B cell (primary cell): Measurements from ENCODE around the gene ZBTB48. TPM values are rescaled to one million over a fixed set of nuclear protein-coding genes. Genes with fewer than 3 reads are reported as not detected.
A peak's percentile ranks its signal among the peaks of the same experiment; 100 is the strongest.

ENCODE experiments used
- ATAC-seq: fragments of 200-7000 bp; cut with Tn5 transposase; one replicate; pipeline ENCODE4 v1.10.0; 2021; ENCODE audit warnings: low read depth, mild to moderate bottlenecking, moderate number of reproducible peaks, moderate library complexity
- CTCF ChIA-PET: fragments of 350-600 bp; sonication (Branson Sonifier 250); formaldehyde crosslinking; loops from one replicate; lab custom pipeline; 2021; ENCODE audit warnings: antibody characterized with exemption, inconsistent platforms; lab: Charles Lee
- POLR2A ChIA-PET: fragments of 350-600 bp; sonication (Branson Sonifier 250); formaldehyde crosslinking; loops from one replicate; lab custom pipeline; 2021; ENCODE audit warnings: antibody characterized with exemption; lab: Charles Lee
- DNase-seq: peaks from one replicate; pipeline ENCODE4 v3.0.0; 2013
- H2AFZ ChIP-seq: 2 replicates; pipeline ENCODE4 v1.6.1; 2012; ENCODE audit warnings: mild to moderate bottlenecking, low read depth, low read length; ENCODE audit not compliant: insufficient read depth, poor library complexity, severe bottlenecking
- H3K27ac ChIP-seq, 2 donors: 1 replicate in 1 of 2; 2 replicates in 1 of 2; pipeline ENCODE4 v1.5.1; 2012 to 2013; ENCODE audit warnings: low read length in 2 of 2, mild to moderate bottlenecking in 2 of 2, moderate library complexity in 1 of 2
- H3K27me3 ChIP-seq, 4 experiments: fragments of 200-600 bp in 1 of 4; sonication (generic) in 1 of 4; replicated peaks in 1 of 4; 1 replicate in 2 of 4; 2 replicates in 2 of 4; pipeline versions ENCODE4 v1.6.1 to v1.7.0; 2013 to 2016; ENCODE audit warnings: low read length in 3 of 4, mild to moderate bottlenecking in 2 of 4, mixed read lengths in 1 of 4, moderate library complexity in 1 of 4; ENCODE audit not compliant: insufficient read depth in 4 of 4, control insufficient read depth in 3 of 4; ENCODE audit errors: control extremely low read depth in 1 of 4
- H3K36me3 ChIP-seq, 2 experiments: replicated peaks in 1 of 2; 1 replicate in 1 of 2; 2 replicates in 1 of 2; pipeline versions ENCODE4 v1.6.1 to v1.7.1; 2013; ENCODE audit warnings: low read length in 1 of 2; ENCODE audit not compliant: insufficient read depth in 2 of 2, control insufficient read depth in 1 of 2; ENCODE audit errors: control extremely low read depth in 1 of 2, extremely low read depth in 1 of 2
- H3K4me1 ChIP-seq, 2 donors: fragments of 200-600 bp in 1 of 2; sonication (generic) in 1 of 2; 1 replicate in 1 of 2; 2 replicates in 1 of 2; pipeline versions ENCODE4 v1.5.1 to v1.6.1; 2013 to 2017; ENCODE audit warnings: low read length in 2 of 2; ENCODE audit not compliant: control insufficient read depth in 2 of 2, insufficient read depth in 2 of 2
- H3K4me2 ChIP-seq: replicated peaks from 2 replicates; pipeline ENCODE3; 2012; ENCODE audit warnings: mild to moderate bottlenecking, low read depth, low read length; ENCODE audit not compliant: poor library complexity, severe bottlenecking
- H3K4me3 ChIP-seq, 5 experiments: fragments of 200-600 bp in 1 of 5; sonication (generic) in 1 of 5; 1 replicate in 3 of 5; 2 replicates in 2 of 5; pipeline versions ENCODE4 v1.5.1 to v1.7.0; 2011 to 2016; ENCODE audit warnings: low read length in 4 of 5, mild to moderate bottlenecking in 4 of 5, low read depth in 2 of 5, control low read depth in 1 of 5, moderate library complexity in 1 of 5; ENCODE audit not compliant: insufficient read depth in 1 of 5; ENCODE audit errors: control extremely low read depth in 1 of 5, extremely low read depth in 1 of 5
- H3K79me2 ChIP-seq: fragments of 200-600 bp; sonication (generic); one replicate; pipeline ENCODE4 v1.6.0; 2016; ENCODE audit warnings: low read length; ENCODE audit not compliant: control insufficient read depth, insufficient read depth
- H3K9ac ChIP-seq: fragments of 200-600 bp; sonication (generic); 2 replicates; pipeline ENCODE4 v1.6.1; 2017; ENCODE audit warnings: mild to moderate bottlenecking, low read length, moderate library complexity
- H3K9me3 ChIP-seq, 3 donors: one replicate each; pipeline versions ENCODE4 v1.6.1 to v1.7.1; 2013; ENCODE audit warnings: low read length in 2 of 3; ENCODE audit not compliant: control insufficient read depth in 2 of 3, insufficient read depth in 1 of 3; ENCODE audit errors: control extremely low read depth in 1 of 3
- H4K20me1 ChIP-seq: 2 replicates; pipeline ENCODE4 v1.6.0; 2012; ENCODE audit warnings: mild to moderate bottlenecking, low read length; ENCODE audit not compliant: insufficient read depth, control insufficient read depth, poor library complexity, severe bottlenecking
- H3K27ac Mint-ChIP-seq: one replicate; pipeline ENCODE4 v1.8.0; 2021; ENCODE audit warnings: mixed read lengths
- H3K27me3 Mint-ChIP-seq: one replicate; pipeline ENCODE4 v1.8.0; 2021; ENCODE audit warnings: mixed read lengths
- H3K4me1 Mint-ChIP-seq: one replicate; pipeline ENCODE4 v1.8.0; 2021; ENCODE audit warnings: mixed read lengths
- H3K4me3 Mint-ChIP-seq: one replicate; pipeline ENCODE4 v1.8.0; 2021; ENCODE audit warnings: mixed read lengths
- H3K9me3 Mint-ChIP-seq: one replicate; pipeline ENCODE4 v1.8.0; 2022; ENCODE audit warnings: mixed read lengths; ENCODE audit not compliant: insufficient read depth
- CTCF ChIP-seq: fragments of 200-600 bp; IDR thresholded peaks from one replicate; pipeline ENCODE4 v1.8.0; 2022; ENCODE audit warnings: antibody characterized with exemption, mild to moderate bottlenecking
- EZH2 ChIP-seq: IDR thresholded peaks from 2 replicates; pipeline ENCODE4 v1.6.1; 2012; ENCODE audit warnings: borderline replicate concordance, low read depth, mild to moderate bottlenecking, moderate library complexity, low read length; ENCODE audit not compliant: insufficient read depth, poor library complexity, severe bottlenecking
- WGBS: methylation state at CpG from one replicate; pipeline ENCODE4 v1.1.5; 2013; ENCODE audit warnings: missing lambda C conversion rate; ENCODE audit not compliant: insufficient coverage; 5-methylcytosine and 5-hydroxymethylcytosine counted together
- intact Hi-C: fragments of 100-400 bp; cut with micrococcal nuclease; formaldehyde crosslinking; loops from one replicate; pipeline ENCODE4 v1.10.0; 2022
- polyA plus RNA-seq: library from polyadenylated mRNA; depleted of rRNA; stranded (reverse); fragments of >200 nt; gene quantifications from 2 replicates; pipeline ENCODE4 v1.2.3, GENCODE V29; 2012
- total RNA-seq, 2 donors: library from RNA; stranded (reverse); fragments of 120-200 nt in 1 of 2; gene quantifications; 1 replicate in 1 of 2; 2 replicates in 1 of 2; pipeline versions ENCODE4 v1.2.3 to v1.2.4, GENCODE V29; 2013 to 2022

ZBTB48 gene
- total and polyA plus RNA-seq, 2 donors (not counting 1 experiment from before 2014, with no cell fraction given) = 65.6 to 100 TPM

GRCh38 chr1:6600410-6601048, 20.7 kb downstream of the ZBTB48 start:
- Mint-ChIP-seq H3K4me3 (peak overlapping the region; percentile 93), H3K27me3 (no peaks in the 10 kb centered on the region), H3K9me3 (no peaks in the 10 kb centered on the region), H3K4me1 (peaks cover 42% of the 10 kb centered on the region), H3K27ac (peak overlapping the region; percentile 92)
- ATAC-seq (no peak), DNase-seq (no peak)
- Histone ChIP-seq H3K4me1 (peaks cover 29 to 43% of the 10 kb centered on the region in 2 donors), H3K4me3 (peak overlapping the region; percentile 65 to 94 (median 68)), H4K20me1 (peaks cover 48% of the 10 kb centered on the region), H3K79me2 (peaks cover 59% of the 10 kb centered on the region), H3K27me3 (no peaks in the 10 kb centered on the region), H3K4me2 (peak overlapping the region; percentile 100), H3K9ac (peak overlapping the region; percentile 78), H2AFZ (peak overlapping the region; percentile 89), H3K9me3 (no peaks in the 10 kb centered on the region), H3K27ac (no peak overlapping the region), H3K36me3 (peaks cover 0 to 23% of the 10 kb centered on the region in 2 experiments)
- intact Hi-C loops = loop anchor here (1.0 kb wide), 1 partner anchor 20 kb away; no protein-coding TSS in a partner anchor
- TF ChIP-seq EZH2 (no peak), CTCF (no peak)
- ChIA-PET POLR2A (interaction anchor here (0.6 to 2.5 kb wide), 3 partner anchors 17 to 46 kb away, joined by 3 to 14 read pairs (median 7); partner anchors contain the start of genes NOL9, TAS1R1 and ZBTB48), CTCF (interaction anchor here (1.1 to 5.4 kb wide), 5 partner anchors 17 to 46 kb away, joined by 3 to 33 read pairs (median 4); partner anchors contain the start of genes NOL9, TAS1R1 and THAP3)
- 24% methylated on average over 8 of the region's 10 CpGs for WGBS
